AG08395 (cell line): ENCODE data around the gene LEFTY1.

Source experiments
- DNase-seq: peaks from one replicate; pipeline ENCODE4 v3.0.0; 2012; ENCODE audit warnings: mixed read lengths, low spot score

Gene LEFTY1

GRCh38 chr1:225872075-225872430 lies 16.9 kb downstream of the LEFTY1 start:
- DNase-seq, result no peak

- no peak for DNase-seq
These were observed 17.4 kb downstream of the LEFTY1 start for GRCh38 chr1:225871359-225872074.

DNA sequence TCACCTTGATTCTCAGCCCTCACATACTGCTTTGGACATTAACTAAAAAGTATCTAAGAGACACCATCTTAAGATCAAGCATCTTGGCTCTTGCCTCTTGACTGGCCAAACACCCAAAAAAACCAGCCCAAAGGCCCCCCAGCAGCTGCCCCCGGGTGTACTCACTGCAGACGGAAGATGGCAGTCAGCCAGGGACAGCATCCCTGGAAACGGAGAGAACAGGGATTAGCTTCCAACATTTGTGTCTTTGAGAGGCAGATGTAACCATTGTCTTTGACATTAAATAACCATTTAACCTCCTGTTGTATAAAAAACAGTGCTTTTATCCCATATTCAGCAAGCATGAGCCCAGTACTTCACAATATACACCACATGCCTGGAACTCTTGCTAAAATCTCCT lies 18.0 kb downstream of the LEFTY1 start:
- no peak for DNase-seq

- DNase-seq, result no peak
These were observed 20.2 kb downstream of the LEFTY1 start for GRCh38 chr1:225868631-225869330.

DNA sequence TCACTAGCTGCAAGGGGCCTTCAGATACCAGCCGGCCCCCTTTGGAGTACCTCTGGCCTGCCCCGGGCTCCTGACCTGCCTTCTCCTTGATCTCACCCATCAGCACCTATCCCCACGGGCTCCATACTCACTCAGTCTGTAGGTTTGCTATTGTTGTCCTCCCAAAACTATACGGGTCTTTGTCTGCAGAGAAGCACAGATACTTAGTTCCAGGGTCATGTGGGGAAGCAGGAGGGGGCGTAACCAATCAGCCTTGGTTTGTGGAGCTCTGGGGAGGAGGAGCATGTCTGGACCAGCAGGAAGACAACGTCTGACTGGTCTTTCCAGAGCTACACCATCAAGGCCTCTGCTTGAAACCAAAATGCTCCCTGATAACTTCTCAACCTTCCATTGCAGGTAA lies 22.0 kb downstream of the LEFTY1 start:
- DNase-seq, result no peak

DNA sequence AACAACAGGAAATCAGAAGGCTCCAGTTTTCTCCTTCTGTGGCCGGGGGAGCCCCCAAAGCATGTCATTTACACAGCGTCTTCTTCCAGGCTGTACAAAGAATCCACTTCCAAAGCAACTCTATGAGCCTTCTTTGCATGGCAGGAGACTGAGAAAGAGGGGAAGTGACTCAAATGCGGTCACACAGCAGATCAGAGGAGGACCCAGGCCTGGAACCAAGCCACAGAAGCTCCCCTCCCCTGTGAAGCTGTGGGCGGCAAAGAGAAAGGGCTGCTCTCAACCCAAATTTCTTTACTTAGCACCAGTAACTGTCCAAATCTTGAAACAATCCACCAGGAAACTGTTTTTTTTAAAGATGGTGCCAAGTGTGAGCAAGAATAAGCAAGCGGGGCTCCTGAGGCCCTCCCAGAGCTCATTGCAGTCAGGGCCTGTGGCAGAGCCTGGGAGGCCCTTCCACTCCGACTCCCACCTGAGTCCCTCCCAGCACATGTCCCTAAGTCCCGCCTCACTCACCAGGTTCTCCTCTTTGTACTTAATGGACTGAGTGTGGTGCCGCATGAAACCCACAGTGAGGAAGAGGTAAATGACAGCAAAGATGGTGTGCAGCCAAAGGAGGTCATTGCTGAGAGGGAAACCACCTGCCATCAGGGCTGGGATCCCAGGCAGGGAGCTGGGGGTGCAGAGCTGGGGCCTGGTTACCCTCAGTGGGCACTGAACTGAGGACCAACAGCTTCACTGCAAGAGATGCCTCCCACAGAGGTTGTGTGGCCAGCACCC lies 22.7 kb downstream of the LEFTY1 start:
- DNase-seq, result peak; percentile 37

- DNase-seq, result no peak
These were observed 23.4 kb downstream of the LEFTY1 start for GRCh38 chr1:225865514-225865913.

GRCh38 chr1:225863167-225863566 lies 25.8 kb downstream of the LEFTY1 start:
- no peak for DNase-seq

DNA sequence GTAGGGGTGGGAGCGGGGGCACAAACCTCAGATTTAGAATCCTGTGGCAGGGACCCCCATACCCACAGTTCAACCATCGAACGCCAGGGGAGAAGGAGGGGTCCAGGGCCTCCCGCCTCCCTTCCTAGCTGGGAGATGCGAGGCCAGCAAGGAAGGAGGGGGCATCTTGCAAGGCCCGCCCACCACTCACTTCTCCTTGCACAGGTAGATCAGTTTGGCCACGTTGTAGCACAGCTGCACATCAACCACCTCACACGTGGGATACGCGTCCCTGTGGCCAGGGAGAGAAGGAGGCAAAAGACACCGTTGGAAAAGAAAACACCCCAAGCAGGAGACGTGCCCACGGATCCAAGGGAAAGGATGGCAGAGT lies 26.4 kb downstream of the LEFTY1 start:
- no peak for DNase-seq

DNA sequence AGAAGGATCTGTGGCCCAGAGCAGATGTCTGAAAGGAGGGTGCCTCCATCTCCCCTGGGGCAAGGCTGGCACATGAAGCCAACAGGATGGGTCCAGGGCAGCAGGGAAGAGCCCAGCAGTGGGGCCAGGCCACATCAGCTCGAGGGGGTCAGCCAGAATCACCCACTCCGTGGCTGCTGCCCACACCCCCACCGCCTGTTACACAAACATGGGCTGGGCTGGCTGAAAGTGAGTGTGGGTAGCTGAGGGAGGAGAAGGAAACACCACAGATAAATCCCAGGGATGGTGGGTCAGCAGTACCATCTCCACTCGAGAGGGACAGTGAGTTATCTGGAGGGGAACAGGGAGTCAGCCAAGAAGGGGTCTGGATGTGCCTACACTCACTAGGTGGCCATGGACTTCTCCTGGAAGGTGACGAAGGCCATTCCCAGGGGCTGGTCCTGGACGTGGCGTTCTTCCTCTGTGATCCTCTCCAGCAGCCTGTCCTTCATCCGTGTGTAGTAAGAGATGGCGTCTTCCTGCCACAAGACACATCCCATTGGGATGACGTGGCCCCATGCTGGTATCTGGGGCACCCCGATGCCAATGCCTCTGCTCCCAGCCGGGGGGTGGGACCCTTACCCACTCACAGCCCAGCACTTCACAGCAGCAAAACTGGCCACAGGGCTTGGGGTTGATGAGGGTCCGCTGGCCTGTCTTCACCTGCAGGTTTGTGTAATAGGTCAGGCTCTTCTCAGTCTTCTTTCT lies 26.9 kb downstream of the LEFTY1 start:
- DNase-seq, result no peak

DNA sequence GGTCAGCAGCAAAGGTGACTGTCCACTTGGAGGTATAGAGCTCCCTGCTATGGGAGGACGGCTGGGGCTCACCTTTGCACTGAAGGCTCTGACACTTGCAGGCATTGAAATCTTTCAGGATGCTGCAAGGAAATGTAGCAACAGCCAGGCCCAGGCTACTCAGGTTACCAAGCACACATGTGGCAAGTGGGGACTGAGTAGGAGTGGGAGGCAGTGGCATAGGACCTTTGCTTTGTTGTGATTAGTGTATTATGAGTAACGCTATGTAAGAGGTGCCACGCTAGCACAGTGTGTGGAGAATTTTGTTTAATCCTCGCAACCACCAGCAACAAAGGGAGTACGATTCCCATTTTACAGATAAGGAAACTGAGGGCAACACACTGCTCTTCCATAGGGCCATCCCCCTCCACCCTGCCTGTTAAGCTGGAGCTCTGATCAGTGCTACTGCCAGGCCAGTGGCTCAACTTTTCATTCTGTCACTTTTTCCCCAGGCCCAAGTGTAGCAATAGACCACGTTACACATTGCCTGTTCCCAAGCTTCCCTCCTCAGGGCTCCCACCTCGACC lies 28.0 kb downstream of the LEFTY1 start:
- no peak for DNase-seq

DNA sequence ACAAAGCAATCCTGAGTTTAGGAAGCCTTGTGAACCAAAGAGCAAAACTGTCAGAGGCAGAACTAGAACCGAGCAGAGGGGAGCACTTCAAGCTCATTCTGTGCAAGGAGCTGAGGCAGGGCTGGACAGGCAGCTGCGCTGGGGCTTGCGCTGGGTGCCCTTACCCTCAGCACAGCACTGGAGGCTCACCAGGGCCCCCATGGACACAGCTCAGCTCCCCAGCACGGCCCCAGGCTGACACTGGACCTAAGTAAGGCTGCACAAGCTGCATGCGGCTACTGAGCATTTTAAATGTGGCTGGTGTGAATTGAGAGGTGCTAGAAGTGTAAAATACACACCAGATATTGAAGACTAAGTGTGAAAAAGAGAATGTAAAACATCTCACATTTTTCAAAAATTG lies 28.8 kb downstream of the LEFTY1 start:
- DNase-seq, result no peak

GRCh38 chr1:225859151-225859550 lies 29.8 kb downstream of the LEFTY1 start:
- DNase-seq, result no peak

DNA sequence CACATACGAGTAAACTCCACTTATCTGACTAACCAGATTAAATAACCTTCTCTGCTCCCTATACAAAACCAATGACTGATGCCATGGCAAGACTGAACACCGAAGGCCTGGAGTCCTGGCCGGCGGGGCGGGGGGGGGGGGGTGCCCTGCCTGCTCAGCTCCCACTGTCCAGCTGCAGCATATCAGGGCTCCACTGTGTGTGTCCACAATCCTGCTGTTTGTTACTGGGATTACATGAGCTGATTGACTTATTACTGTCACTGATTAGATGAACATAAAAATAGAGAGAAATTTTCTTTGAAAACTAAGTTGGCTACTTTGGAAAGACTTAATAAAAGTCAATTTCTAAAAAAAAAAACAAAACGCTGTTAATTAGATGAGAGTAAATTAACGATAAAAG lies 31.7 kb downstream of the LEFTY1 start:
- no peak for DNase-seq

DNA sequence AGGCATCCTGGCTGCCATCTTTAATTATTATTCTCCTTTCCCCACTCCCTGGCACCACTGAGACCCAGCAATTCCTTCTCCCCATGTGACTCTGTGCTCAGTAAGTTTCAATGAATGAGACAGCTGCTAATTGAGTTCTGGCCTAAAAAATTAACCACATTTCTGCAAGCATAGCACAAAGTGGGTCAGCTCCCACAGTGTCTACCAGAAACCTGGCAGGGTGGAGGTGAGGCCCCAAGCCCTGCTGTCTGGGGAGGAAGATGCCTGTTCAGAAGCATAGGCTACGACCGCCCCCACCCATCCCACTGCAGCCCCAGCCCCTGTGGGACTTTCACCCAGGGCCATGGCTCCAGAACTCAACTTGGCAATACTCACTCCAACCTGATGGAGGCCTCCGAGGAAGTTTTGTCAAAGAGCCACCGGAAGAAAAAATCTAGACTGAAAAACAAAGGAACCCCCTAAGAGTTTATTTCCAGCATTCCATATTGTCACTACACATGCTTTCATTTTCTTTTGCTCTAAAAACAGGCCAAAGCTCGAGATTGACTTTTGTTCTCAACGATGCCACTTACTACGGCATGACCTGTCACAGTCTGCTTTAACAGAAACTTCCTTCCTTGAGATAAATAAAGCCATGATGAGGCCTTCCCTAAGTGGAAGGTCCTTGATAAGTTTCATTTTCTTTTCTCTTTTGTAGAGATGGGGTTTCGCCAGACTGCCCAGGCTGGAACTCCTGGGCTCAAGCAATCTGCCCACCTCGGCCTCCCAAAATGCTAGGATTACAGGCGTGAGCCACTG lies 33.2 kb downstream of the LEFTY1 start:
- DNase-seq, result no peak

GRCh38 chr1:225853441-225853840 lies 35.5 kb downstream of the LEFTY1 start:
- no peak for DNase-seq

DNA sequence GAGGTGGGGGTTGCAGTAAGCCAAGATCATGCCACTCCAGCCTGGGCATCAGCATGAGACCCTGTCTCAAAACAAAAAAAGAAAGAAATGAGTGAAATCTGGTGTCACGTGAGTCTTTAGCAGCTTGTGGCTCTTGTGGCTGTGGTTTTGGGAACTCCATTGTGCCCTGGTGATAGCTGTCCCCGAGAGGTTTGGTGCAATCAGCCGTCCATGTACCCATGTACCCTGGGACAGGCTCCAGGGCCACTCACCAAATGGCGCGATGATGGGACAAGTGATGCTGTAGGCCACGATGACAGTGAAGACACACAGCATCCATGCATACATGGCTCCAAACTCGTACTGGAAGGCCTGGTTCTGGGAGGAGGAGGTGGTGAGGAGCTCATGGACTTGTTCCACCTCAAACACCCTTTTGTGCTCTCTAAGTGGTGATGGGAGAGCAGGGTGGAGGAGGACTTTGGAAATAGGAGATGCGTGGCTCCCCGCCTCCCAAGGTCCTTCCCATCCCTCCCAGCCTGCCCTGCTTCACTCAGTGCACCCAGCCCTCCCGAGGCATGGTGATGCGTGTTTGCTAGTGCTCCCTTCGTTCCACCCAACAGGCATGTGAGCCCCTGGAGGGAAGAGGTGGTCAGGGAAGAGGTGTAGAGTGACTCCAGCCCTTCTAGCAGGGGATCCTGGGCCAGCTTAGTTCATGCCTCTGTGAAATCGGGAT lies 36.4 kb downstream of the LEFTY1 start:
- no peak for DNase-seq

DNA sequence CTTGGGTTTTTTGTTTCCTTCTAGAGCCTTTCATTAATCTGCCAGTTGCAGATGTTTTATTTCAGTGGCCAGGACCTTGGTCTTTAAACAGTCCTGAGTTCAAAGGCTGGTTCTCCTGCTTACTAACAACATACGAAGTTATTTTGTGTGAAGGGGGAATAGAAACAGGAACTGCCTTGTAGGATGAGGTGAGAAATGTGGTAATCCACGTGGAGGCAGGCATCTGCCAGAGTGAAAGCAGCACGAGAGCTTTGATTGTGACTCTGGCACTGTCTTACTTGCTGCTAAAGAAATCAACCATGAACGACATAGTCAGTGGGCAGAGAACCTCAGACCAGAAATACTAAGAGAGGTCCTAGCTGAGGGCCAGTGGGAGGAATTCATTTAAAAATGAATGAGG lies 37.1 kb downstream of the LEFTY1 start:
- DNase-seq, result no peak

DNA sequence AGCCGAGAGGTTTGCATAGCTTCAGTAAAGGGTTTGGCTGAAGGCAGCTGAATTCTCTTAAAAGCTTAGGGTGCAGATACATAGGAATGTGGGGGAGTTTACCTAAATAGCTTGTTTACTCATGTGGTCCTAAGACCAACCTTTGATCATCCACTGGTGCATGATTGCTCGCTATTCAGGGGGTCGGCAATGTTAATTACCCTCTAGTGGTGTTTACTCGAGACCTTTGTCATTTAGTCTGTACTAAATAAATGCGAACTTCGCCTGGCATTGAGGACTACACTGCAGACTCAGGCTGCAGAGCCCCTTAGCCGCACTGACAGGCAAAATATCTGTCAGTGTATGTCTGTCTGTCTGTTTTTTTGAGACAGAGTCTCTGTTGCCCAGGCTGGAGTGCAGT lies 38.6 kb downstream of the LEFTY1 start:
- no peak for DNase-seq

DNA sequence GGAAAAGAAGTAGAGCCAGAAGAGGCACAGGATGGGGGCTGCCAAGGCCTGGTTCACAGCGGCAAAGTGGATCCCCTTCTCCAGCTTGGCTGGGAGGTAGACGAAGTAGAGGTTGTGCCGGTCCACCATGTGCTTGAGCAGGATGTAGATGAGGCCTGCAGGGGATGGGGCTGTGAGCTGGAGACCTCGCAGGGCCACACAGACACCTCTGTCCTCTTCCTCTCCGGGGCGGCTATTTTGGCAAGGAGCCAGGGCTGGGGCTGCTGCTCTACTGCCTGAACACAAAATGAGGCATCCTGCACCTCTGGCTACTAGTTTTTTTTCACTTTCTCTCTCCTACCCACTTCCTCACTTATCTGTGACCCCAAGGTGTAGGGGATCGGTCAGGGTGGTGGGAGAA lies 39.0 kb downstream of the LEFTY1 start:
- DNase-seq, result no peak
